ENCODE measurements around the gene SPIN2A.
"Not testable (repeated sequence)": the region's sequence is repeated elsewhere in the genome, so short reads cannot be mapped to it uniquely, and the experiment has no call there.

The SPIN2A gene

DNA sequence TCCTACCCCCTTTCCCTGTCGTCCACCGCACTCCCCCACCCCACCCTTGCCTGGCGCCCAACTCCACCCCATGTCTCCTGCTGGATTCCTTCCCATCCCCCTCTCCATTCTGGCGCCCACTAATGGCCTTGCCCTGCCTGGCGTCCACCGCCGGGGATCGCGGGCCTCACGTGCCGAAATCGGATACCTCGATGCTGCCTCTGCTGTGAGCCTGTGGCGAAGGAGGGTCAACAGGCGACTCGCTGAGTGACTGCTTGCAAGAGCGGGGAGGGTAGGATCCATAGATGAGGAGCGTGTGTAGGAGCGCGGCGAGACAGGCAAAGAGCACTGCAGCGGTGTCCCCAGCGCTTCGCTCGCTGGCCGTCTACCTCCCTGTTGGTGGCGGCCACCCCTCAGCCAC, at the start of gene SPIN2A:
SPIN2A (minus strand) TSS at position 325 of the 400 bp plus-strand sequence. CDS start 800 bp downstream, outside the sequence.
- not testable (repeated sequence) for DNase-seq

DNA sequence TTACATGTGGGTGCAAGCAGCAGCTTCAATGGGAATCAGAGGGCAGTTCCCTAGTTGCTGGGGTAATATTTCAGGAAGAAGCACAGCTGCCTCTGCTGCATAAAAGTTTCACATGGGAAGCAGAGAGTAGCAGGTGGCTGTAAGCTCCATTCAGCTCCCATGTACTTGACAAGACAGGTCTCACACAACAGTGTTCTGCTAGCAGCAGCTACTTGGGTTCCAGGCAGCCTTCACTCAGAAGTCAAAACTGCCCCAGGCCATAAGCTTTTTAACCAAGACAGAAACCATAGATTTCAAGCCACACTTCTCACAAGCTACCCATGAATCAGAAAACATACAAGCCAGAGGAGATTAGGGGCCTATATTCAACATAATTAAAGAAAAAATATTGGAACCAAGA, 41.4 kb upstream of the SPIN2A start:
- DNase-seq = no peak

DNA sequence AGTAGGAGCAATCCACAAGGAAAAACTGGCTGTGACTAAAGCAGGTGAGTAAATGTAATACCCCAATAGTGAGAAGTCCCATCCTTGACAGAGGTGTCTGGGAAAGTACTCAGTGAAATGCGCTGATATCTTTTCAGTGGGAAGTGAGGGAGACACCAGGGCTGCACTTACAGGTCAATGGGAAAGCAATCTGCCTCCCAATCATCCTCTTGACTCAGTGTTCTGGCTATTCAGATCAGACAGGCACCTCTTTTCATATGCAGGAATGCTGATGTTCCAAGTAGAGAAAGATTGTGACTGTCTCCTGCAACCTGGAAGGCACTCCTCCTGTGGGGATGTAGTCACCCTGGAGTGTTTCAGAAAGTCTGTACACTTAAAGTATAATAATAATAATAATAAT, 39.9 kb upstream of the SPIN2A start:
- DNase-seq = no peak

DNA sequence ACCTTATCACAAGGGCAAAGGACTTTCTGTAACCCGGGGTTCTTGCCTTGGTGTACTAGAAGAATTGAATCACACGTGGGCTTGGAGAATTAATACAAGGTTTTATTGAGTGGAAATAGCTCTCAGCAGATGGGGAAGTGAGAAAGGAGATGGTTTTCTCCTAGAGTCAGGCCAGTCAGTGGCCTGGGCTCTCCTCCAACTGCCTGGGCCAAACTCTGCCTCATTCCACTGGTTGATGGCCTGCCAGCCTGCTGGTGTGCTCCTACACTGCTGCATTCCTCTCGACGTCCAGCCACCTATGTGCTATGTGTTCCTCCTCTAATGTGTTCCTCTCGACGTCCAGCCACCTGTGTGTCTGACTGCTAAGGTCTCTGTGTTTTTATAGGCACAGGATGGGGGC, 35.3 kb upstream of the SPIN2A start:
- DNase-seq = no peak

DNA sequence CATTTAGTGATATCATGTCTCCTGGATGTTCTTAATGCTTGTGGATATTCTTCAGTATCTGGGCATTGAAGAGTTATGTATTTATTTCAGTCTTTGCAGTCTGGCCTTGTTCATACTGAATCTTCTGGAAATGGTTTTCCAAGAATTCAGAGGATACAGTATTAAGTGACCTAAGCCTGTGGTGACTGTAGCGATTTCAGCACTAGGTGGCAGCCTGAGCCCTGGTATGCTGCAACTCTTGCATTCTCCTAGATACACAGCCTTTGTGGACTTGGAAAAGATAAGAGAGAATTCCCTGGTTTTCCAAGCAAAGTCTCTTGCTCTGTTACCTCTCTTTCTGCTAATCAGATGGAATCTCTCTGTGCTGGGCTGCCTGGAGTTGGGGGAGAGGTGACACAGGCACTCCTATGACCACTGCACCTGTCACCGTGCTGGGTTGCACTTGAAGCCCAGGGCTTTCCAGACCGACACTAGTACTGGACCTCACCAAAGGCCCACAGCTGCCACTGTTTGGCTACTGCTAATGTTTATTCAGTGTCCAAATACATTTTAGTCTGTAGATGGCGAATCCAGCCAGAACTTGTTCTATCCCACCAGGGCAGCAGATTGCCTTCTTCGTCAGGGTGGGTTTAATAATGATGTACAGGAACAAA, 19.3 kb upstream of the SPIN2A start:
- DNase-seq = peak; percentile 4

DNA sequence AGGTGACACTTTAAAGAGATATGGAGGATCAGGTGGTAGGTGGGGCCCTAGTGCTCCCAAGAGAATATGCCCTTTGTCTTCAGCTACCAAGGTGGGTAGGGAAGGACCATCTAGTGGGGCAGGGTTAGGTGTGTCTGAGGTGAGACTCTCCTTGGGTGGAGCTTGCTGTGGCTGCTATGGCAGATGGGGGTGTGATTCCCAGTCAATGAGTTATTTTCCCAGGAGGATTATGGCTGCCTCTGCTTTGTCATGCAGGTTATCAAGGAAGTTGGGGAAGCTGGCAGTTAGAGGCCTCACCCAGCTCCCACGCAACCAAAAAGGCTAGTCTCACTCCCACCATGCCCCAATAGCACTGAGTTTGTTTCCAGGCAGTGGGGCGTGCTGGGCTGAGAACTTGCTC, 18.0 kb upstream of the SPIN2A start:
- no peak for DNase-seq

DNA sequence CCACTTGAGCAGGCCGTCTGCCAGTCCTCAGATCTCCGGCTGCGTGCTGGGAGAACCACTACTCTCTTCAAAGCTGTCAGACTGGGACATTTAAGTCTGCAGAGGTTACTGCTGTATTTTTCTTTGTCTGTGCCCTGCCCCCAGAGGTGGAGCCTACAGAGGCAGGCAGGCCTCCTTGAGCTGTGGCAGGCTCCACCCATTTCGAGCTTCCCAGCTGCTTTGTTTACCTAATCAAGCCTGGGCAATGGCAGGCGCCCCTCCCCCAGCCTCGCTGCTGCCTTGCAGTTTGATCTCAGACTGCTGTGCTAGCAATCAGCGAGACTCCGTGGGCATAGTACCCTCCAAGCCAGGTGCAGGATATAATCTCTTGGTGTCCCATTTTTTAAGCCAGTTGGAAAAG, 15.0 kb upstream of the SPIN2A start:
- DNase-seq = not testable (repeated sequence)

DNA sequence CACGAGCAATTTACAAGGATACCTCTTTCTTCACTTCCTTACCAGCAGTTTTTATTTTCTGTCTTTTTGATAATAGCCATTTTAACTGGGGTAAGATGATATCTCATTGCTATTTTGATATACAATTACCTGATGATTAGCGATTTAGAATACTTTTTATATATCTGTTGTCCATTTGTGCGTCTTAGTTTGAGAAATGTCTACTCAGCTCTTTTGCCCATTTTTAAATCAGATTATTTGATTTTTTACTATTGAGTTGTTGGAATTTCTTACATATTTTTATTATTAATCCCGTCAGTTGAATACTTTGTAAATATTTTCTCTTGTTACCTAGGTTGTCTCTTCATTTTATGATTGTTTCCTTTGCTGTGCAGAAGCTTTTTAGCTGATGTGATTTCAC, 1.5 kb upstream of the SPIN2A start:
- no peak for DNase-seq

DNA sequence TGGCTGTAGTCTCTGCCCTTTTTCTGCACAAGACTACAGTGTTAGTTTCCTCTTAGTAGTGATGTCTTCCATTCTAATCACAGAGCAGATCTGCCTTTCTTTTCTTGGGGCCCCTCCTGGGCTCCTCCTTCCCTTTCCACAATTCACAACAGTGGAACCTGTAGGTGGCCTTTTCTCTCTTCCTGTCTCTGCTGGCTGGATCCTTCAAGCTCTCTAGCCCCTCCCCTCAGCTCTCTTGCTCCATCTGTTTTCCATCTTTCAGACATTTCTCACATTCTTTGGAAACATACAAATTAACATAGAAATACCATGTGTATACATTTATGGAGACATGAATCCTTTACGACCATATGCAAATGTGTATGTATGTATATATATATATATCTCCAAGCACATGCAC, 304 bp upstream of the SPIN2A start:
- no peak for DNase-seq

DNA sequence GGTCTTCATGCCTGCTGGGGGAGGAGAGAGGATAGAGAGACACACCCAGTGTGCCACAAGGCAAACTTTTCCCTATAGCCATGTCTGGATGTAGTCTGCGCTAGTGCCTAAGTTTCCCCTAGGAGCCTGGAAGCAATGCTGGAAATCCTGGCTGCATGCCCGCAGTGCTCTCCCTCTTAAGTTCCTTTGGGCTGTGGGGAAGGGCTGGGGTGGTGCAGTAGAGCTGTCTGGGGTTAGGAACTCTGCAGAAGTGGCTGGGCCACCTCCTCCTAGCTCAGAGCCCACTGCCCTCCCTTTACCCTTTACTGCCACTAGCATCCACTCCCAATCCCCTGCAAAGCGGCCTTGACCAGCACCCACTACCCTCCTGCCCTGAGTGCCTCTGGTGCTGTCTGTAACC, 608 bp downstream of the SPIN2A start:
- not testable (repeated sequence) for DNase-seq

DNA sequence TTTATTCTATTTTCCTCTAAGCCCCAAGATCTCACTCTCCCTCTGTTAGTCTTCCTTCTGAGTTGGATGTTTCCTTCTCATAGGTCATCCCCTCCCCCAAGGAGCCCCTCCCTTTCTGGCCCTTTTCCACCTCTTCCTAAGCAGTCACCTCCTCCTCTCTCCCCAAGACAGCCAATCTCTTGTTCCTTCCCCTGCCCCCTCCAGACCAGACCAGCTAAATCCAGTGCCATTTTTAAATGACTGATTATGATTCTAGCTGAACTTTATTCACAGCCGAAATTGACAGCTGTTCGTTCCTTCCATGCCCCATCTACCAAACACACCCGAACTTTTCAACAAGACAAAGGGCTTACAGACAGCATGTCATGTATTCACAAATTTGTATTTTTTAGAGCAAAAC, 1.9 kb downstream of the SPIN2A start:
- DNase-seq = no peak

DNA sequence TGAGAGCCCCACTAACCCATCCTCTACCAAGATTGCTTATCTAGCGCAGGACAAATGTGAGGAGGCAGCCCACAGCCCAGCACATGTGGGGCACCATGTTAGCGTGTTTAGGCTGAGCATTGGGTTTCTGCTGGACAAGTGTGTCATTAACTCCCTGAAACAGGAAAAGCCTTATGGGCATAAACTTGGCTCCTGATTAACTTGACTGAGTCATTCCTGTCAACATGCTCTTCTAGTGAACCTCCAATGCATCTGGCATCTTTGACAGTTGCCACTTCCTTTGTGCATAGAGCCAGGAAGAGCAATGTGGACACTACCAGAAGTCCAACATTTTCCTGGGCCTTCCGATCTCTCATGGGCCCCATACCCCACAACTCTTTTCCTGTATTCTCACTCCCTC, 2.5 kb downstream of the SPIN2A start:
- no peak for DNase-seq

DNA sequence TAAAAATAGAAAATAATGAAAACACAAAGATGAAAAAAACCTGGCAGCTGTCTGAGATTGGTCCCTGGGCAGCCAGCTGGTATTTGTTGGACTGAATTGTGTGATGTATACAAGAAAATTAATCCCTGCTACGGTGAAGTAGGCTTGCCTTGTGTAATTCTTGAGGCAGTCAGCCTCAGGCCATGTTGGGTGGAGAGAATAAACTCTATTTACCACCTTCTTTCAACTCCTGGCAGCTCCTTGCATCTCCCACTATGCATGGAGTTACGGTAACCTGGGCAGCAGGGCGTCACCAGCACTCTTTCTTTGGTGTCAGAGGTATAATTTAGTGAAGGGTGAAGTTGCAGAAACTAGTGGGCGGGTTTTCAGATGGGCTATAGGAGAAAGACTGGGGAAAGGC, 3.5 kb downstream of the SPIN2A start:
- no peak for DNase-seq

DNA sequence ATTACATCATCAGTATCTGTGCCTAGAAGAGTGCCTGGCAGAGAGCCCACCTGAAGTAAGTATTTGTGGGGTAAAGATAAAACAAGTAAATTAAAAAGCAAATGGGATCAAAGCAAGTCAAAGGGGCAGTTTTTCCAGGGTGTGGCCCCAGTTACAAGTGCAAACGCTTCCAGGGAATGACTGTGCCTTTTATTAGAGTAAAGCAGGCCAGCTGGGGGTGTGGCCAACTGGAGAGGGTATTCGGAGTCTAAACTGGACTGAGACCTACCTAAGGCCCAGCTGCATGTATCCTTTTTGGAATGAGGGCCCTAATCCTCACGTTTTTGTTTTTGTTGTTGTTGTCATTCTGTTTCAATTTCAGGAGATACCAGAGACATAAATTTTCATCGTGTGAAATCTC, 3.9 kb downstream of the SPIN2A start:
- DNase-seq = not testable (repeated sequence)

DNA sequence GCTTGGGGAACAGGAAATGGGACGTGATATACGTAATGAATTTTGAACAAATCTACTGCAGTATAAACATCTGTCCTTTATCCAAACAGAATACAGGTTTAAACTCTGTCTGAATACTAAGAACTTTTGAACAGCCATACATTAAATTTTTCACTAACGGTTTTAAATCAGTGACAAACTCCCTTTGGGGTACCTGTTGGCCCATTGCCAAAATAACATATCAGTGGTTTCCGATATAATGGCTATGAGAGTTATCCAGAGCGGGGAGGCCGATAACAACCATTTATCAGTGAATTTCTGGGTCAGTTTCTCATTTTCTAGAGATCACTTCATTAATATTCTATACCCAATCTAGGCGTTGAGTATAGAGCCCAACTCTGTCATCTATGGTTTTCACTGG, 5.2 kb downstream of the SPIN2A start:
- no peak for DNase-seq

DNA sequence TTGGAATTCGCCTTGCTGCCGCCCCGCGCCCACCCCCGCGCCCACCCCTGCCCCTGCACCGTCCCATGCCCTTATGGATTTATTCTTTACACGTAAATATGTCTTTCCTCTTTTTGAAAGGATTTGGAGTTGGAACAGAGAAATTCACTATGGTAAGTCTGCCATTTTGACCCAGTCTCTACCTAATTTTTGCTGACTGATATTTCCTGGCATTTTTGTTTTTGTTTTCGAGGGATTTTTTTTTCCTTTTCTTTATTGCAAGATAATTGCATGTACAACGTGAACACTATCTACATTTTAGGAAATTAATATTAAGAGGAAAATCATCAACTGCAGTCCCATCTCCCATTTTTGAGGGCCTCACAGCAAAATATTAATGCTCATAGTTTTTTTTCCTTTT, 15.4 kb downstream of the SPIN2A start:
- DNase-seq = no peak

DNA sequence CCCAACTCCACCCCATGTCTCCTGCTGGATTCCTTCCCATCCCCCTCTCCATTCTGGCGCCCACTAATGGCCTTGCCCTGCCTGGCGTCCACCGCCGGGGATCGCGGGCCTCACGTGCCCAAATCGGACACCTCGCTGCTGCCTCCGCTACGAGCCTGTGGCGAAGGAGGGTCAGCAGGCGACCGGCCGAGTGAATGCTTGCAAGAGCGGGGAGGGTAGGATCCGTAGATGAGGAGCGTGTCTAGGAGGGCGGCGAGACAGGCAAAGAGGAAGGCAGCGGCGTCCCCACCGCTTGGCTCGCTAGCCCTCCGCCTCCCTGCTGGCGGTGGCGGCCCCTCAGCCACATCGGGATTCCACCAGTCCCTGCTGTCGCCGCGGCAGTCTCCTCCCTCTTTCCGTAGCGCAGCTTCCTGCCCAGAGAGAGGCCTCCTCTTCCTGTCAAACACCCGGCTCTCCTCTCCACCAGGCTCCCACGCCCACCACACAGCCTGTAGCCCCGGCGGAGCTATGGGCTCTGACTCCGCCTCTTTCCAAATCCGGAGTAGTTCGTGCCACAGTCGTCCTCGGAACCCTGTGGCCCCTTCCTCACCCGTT, 15.9 kb downstream of the SPIN2A start, which contains the start of gene SPIN2B:
SPIN2B (minus strand) TSS at position 387 of the 594 bp plus-strand sequence.
- peak; percentile 92 for DNase-seq

DNA sequence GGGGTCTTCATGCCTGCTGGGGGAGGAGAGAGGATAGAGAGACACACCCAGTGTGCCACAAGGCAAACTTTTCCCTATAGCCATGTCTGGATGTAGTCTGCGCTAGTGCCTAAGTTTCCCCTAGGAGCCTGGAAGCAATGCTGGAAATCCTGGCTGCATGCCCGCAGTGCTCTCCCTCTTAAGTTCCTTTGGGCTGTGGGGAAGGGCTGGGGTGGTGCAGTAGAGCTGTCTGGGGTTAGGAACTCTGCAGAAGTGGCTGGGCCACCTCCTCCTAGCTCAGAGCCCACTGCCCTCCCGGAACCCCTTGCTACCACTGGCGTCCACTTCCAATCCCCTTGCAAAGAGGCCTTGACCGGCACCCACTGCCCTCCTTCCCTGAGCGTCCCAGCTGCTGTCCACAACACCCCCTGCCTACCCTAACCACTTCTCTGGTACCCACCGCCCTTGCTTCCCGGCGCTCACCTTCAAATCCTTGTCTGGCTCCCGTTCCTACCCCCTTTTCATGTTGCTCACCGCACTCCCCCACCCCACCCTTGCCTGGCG, 16.5 kb downstream of the SPIN2A start:
- DNase-seq = not testable (repeated sequence)

DNA sequence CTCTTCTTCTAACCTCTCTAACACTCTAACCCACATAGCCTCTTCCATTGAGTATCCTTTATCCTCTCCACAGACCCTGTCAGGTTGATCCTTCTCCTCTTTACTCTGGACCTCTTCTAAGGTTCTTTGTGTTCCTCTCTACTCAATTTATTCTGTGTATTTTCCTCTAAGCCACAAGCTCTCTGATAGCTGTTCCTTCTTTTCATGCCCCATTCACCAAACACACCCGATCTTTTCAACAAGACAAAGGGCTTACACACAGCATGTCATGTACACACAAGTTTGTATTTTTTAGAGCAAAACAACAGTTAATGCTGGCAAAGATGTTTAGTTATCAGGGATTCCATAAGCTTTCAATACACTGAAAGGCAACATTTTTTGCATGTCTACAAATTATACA, 17.8 kb downstream of the SPIN2A start:
- DNase-seq = no peak

DNA sequence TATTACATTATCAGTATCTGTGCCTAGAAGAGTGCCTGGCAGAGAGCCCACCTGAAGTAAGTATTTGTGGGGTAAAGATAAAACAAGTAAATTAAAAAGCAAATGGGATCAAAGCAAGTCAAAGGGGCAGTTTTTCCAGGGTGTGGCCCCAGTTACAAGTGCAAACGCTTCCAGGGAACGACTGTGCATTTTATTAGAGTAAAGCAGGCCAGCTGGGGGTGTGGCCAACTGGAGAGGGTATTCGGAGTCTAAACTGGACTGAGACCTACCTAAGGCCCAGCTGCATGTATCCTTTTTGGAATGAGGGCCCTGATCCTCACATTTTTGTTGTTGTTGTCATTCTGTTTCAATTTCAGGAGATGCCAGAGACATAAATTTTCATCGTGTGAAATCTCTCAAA, 19.6 kb downstream of the SPIN2A start:
- DNase-seq = not testable (repeated sequence)

DNA sequence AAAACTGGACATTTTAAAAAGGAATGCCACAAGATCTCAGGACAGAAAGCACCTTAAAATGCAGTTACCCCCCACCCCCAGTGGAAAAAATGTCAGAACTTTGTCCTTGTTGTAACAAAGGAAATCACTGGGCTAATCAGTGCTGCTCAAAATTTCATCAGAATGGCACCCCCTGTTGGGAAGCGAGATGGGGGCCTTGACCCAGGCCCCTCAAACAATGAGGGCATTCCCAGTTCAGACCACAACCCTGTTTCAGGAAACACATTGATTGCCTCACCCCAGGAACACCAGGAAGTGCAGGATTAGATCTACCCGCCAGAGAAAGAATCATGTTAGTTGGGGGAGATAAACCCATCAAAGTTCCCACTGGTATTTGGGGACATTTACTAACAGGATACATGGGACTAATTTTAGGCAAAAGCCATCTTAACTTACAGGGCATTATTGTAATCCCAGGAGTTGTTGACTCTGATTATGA, 32.2 kb downstream of the SPIN2A start:
- no peak for DNase-seq

DNA sequence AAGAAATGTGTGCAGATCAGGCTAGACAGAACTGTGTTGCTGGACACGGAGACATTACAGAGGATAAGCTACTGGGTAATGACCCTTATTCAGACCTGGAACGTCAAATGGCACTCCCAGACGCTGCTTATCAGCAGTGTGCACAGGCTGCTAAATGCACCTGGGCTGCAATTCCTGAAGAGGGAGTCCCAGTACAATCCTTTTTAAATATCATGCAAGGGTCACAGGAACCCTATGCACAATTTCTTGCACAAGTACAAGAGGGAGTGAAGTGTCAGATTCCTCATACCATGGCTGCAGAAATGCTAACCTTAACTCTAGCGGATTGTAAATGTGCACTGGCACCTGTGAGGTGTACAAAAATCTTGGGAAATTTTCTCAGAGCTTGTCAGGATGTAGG, 32.8 kb downstream of the SPIN2A start:
- no peak for DNase-seq

DNA sequence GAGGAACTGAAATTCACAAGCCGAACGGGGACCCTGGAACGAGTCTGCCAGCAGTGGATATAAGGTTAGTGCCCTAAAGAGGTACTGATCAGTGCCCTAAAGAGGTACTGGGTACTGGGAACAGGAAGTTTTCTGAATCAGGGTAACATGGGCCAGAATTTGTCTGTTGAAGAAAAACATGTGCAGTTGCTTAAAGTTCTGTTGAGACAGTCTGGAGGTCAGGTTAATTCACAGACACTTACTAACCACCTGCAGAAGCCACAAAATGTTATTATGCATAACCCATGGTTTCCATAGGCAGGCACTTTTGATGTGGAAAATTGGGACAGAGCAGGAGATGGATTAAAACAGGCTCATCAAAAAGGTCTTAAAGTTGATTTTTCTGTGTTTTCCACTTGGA, 33.7 kb downstream of the SPIN2A start:
- no peak for DNase-seq

DNA sequence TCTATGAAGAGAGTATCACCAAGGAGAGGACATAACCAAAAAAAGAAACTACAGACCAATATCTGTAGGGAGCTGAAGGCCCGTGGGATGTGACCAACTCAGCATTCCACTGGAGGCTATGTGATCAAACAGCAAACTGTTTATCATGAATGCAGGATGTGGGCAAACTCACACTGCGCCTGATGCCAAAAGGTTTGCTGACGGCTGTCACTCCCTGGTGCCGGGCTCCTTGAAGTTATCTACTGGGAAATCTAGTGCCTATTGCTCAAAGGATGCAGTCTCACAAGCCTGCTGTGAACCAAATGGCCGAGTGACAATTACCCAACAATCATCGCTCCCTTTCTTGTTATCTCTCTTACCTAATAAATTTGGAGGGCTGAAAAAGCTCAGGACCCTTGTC, 34.3 kb downstream of the SPIN2A start:
- not testable (repeated sequence) for DNase-seq

Data from NCI-H146 (cell line).